Lower lobe of right lung (tissue), 2 donors: ENCODE data around the gene TEDC1. TPM values are rescaled to one million over a fixed set of nuclear protein-coding genes. Genes with fewer than 3 reads are reported as not detected.
A peak's percentile ranks its signal among the peaks of the same experiment; 100 is the strongest.

Source experiments
- ATAC-seq, 2 donors: fragments of 200-7000 bp; cut with Tn5 transposase; one replicate each; pipeline ENCODE4 v1.9.1; 2020 to 2022; ENCODE audit warnings: mild to moderate bottlenecking in 2 of 2, moderate library complexity in 2 of 2
- DNase-seq: peaks from one replicate; pipeline ENCODE4 v3.0.0-alpha.2; 2020
- H3K27ac ChIP-seq: fragments of 200-600 bp; one replicate; pipeline ENCODE4 v1.8.0; 2022
- H3K27me3 ChIP-seq: fragments of 200-600 bp; one replicate; pipeline ENCODE4 v1.8.0; 2022; ENCODE audit warnings: low read depth
- H3K36me3 ChIP-seq: fragments of 200-600 bp; one replicate; pipeline ENCODE4 v1.8.0; 2022; ENCODE audit warnings: mild to moderate bottlenecking
- H3K4me1 ChIP-seq: fragments of 200-600 bp; one replicate; pipeline ENCODE4 v1.8.0; 2022
- H3K4me3 ChIP-seq: fragments of 200-600 bp; one replicate; pipeline ENCODE4 v1.8.0; 2022; ENCODE audit warnings: mild to moderate bottlenecking
- H3K9me3 ChIP-seq: fragments of 200-600 bp; one replicate; pipeline ENCODE4 v1.8.0; 2022
- CTCF ChIP-seq: fragments of 200-600 bp; IDR thresholded peaks from one replicate; pipeline ENCODE4 v1.8.0; 2022; ENCODE audit warnings: antibody characterized with exemption, mild to moderate bottlenecking
- intact Hi-C: fragments of 100-400 bp; cut with DNase I; formaldehyde crosslinking; loops from one replicate; pipeline ENCODE4 v1.11.0; 2022
- total RNA-seq: library from RNA; stranded (reverse); fragmentation: NEBNext Ultra II Directional; extraction: Animal tissue kit (Norgen Biotek cat#: 25700); gene quantifications from one replicate; pipeline ENCODE4 v1.2.1, GENCODE V29; 2021
- donor health status: DM: no; HTN: yes; CAD: no; lungs with severe emphysema.

Gene TEDC1
- total RNA-seq, 1 donor from 2014 or later: 10.6 TPM

- Histone ChIP-seq H3K4me1 (peaks cover 74% of the 10 kb centered on the region), H3K9me3 (no peaks in the 10 kb centered on the region), H3K4me3 (peak overlapping the region; percentile 83), H3K27ac (peak overlapping the region; percentile 99), H3K27me3 (no peaks in the 10 kb centered on the region), H3K36me3 (no peaks in the 10 kb centered on the region)
- intact Hi-C loops: no loop called here
- peak; percentile 87 for DNase-seq
- no peak for TF ChIP-seq CTCF
- peak in 1 of 2 donors; percentile 21 for ATAC-seq
These were observed 3.5 kb upstream of the TEDC1 start for GRCh38 chr14:105487449-105487985.

DNA sequence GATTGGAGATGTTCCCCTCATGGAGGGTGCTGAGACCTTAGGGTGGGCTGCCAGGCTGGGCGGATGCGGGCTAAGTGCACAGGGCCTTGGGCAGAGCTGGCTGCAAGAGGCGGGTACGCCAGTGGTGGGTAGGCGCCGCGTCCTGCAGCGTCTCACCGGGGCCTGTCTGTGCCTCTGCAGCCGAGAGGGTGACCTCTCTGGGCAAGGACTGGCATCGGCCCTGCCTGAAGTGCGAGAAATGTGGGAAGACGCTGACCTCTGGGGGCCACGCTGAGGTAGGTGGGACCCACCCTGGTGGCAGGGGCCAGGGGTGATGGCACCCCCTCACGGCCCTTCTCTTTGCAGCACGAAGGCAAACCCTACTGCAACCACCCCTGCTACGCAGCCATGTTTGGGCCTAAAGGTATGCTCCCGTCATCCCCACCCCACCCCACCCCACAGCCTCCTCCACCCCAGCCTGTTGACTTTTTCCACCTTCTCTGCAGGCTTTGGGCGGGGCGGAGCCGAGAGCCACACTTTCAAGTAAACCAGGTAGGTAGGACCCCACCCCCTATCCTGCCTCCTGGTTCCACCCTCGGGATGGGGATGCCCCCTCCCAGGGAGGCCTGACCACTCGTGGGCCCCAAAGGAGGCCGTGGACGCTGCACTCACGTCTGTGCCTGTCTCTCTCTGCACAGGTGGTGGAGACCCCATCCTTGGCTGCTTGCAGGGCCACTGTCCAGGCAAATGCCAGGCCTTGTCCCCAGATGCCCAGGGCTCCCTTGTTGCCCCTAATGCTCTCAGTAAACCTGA lies 2.9 kb upstream of the TEDC1 start:
- TF ChIP-seq CTCF: no peak
- intact Hi-C loops: no loop called here
- no peak for DNase-seq
- Histone ChIP-seq H3K36me3 (no peaks in the 10 kb centered on the region), H3K4me3 (peak overlapping the region; percentile 83), H3K27ac (peak overlapping the region; percentile 99), H3K9me3 (no peaks in the 10 kb centered on the region), H3K27me3 (no peaks in the 10 kb centered on the region), H3K4me1 (peaks cover 67% of the 10 kb centered on the region)
- no peak for ATAC-seq

- H3K4me1 ChIP-seq: peaks cover 60% of the 10 kb centered on the region
- no peaks in the 10 kb centered on the region for H3K9me3 ChIP-seq
- intact Hi-C loops: no loop called here
These were observed 2.1 kb upstream of the TEDC1 start for GRCh38 chr14:105488781-105489541.

GRCh38 chr14:105489542-105490266 lies 1.3 kb upstream of the TEDC1 start:
- peak; percentile 16 to 37 for ATAC-seq
- no peaks in the 10 kb centered on the region for H3K27me3 ChIP-seq
- peak; percentile 63 for TF ChIP-seq CTCF
- H3K36me3 ChIP-seq: no peaks in the 10 kb centered on the region
- DNase-seq: peak; percentile 89
- peaks cover 52% of the 10 kb centered on the region for H3K4me1 ChIP-seq
- H3K27ac ChIP-seq: peak overlapping the region; percentile 99
- H3K9me3 ChIP-seq: no peaks in the 10 kb centered on the region
- H3K4me3 ChIP-seq: peak overlapping the region; percentile 83
- intact Hi-C loops: no loop called here

More at GRCh38 chr14:105488781-105489541, 2.1 kb upstream of the TEDC1 start:
- no peak for TF ChIP-seq CTCF
- no peak for DNase-seq
- no peaks in the 10 kb centered on the region for H3K36me3 ChIP-seq
- H3K27me3 ChIP-seq: no peaks in the 10 kb centered on the region
- ATAC-seq: no peak
- peak overlapping the region; percentile 99 for H3K27ac ChIP-seq
- H3K4me3 ChIP-seq: peak overlapping the region; percentile 83

GRCh38 chr14:105490267-105490571 lies 827 bp upstream of the TEDC1 start:
- DNase-seq: no peak
- peak overlapping the region; percentile 83 for H3K4me3 ChIP-seq
- H3K36me3 ChIP-seq: no peaks in the 10 kb centered on the region
- no peaks in the 10 kb centered on the region for H3K27me3 ChIP-seq
- TF ChIP-seq CTCF: no peak
- peak overlapping the region; percentile 99 for H3K27ac ChIP-seq
- intact Hi-C loops: no loop called here
- no peaks in the 10 kb centered on the region for H3K9me3 ChIP-seq
- no peak for ATAC-seq
- H3K4me1 ChIP-seq: peaks cover 47% of the 10 kb centered on the region
